ENCODE results near the gene COTL1.
A peak's percentile ranks its signal among the peaks of the same experiment; 100 is the strongest.

The COTL1 gene

GRCh38 chr16:84548971-84549844 lies 68.7 kb downstream of the COTL1 start:
- DNase-seq (ENCODE audit: low spot score), result peak; percentile 47

- peak; percentile 55 for DNase-seq (ENCODE audit: low spot score)
Observed at GRCh38 chr16:84548508-84548907, 69.4 kb downstream of the COTL1 start.

GRCh38 chr16:84547546-84548061 lies 70.3 kb downstream of the COTL1 start:
- DNase-seq (ENCODE audit: low spot score), result no peak

- no peak for DNase-seq (ENCODE audit: low spot score)
Observed at GRCh38 chr16:84546669-84547545, 71.0 kb downstream of the COTL1 start.

- DNase-seq (ENCODE audit: low spot score), result no peak
Observed at GRCh38 chr16:84545114-84545737, 72.7 kb downstream of the COTL1 start.

- no peak for DNase-seq (ENCODE audit: low spot score)
Observed at GRCh38 chr16:84544031-84544773, 73.7 kb downstream of the COTL1 start.

- no peak for DNase-seq (ENCODE audit: low spot score)
Observed at GRCh38 chr16:84543253-84543652, 74.6 kb downstream of the COTL1 start.

GRCh38 chr16:84541999-84542817 lies 75.7 kb downstream of the COTL1 start:
- no peak for DNase-seq (ENCODE audit: low spot score)

- no peak for DNase-seq (ENCODE audit: low spot score)
Observed at GRCh38 chr16:84540194-84540593, 77.7 kb downstream of the COTL1 start.

- no peak for DNase-seq (ENCODE audit: low spot score)
Observed at GRCh38 chr16:84538222-84538840, 79.5 kb downstream of the COTL1 start.

GRCh38 chr16:84537491-84538151 lies 80.3 kb downstream of the COTL1 start:
- no peak for DNase-seq (ENCODE audit: low spot score)

- DNase-seq (ENCODE audit: low spot score), result no peak
Observed at GRCh38 chr16:84535851-84536250, 82.0 kb downstream of the COTL1 start.

- no peak for DNase-seq (ENCODE audit: low spot score)
Observed at GRCh38 chr16:84535408-84535807, 82.5 kb downstream of the COTL1 start.

- no peak for DNase-seq (ENCODE audit: low spot score)
Observed at GRCh38 chr16:84534815-84535214, 83.1 kb downstream of the COTL1 start.

- DNase-seq (ENCODE audit: low spot score), result no peak
Observed at GRCh38 chr16:84532855-84533486, 84.9 kb downstream of the COTL1 start.

- DNase-seq (ENCODE audit: low spot score), result peak; percentile 13
Observed at GRCh38 chr16:84532291-84532724, 85.6 kb downstream of the COTL1 start.

GRCh38 chr16:84531671-84532111 lies 86.2 kb downstream of the COTL1 start:
- DNase-seq (ENCODE audit: low spot score), result no peak

- DNase-seq (ENCODE audit: low spot score), result no peak
Observed at GRCh38 chr16:84530590-84530989, 87.3 kb downstream of the COTL1 start.

GRCh38 chr16:84529607-84530006 lies 88.3 kb downstream of the COTL1 start:
- DNase-seq (ENCODE audit: low spot score), result no peak
